K562 (cell line): ENCODE measurements around the gene PLXDC2. TPM values are rescaled to one million over a fixed set of nuclear protein-coding genes. Genes with fewer than 3 reads are reported as not detected.

Experiments used
- ATAC-seq: fragments of 200-7000 bp; cut with Tn5 transposase; 3 replicates; pipeline ENCODE4 v1.9.1; 2020; ENCODE audit warnings: moderate library complexity
- BruUV-seq: library from RNA; stranded (reverse); fragments of 400-500 nt; replicated peaks from 2 replicates; lab custom pipeline; 2021; lab: Mats Ljungman, UMichigan
- CTCF ChIA-PET: fragments of 300-600 bp; formaldehyde crosslinking; extraction: SDS; loops from one replicate; lab custom pipeline; 2021; ENCODE audit warnings: low intra/inter-chr PET ratio; lab: Yijun Ruan, JAX
- POLR2A ChIA-PET: fragments of 300-600, 350-650 bp; sonication (Branson Sonifier 250); formaldehyde crosslinking; extraction: SDS; loops from one replicate; lab custom pipeline; 2021; ENCODE audit warnings: antibody characterized with exemption, inconsistent platforms; lab: Yijun Ruan, JAX
- DNase-seq, 4 experiments: peaks; one replicate each; pipeline versions ENCODE4 v3.0.0 to v3.0.0-alpha.2; 2011 to 2018; ENCODE audit warnings: low spot score in 3 of 4, mixed read lengths in 3 of 4; ENCODE audit errors: extremely low read depth in 1 of 4
- FAIRE-seq: peaks from 2 replicates; lab custom pipeline; 2011; peaks lifted over from hg19 to GRCh38; lab: Jason Lieb, UNC
- H2AFZ ChIP-seq: 2 replicates; pipeline ENCODE4 v1.6.0; 2011; ENCODE audit warnings: low read depth, low read length, control low read depth, inconsistent platforms
- H3K27ac ChIP-seq: fragments of 200-600 bp; 3 replicates; pipeline ENCODE4 v1.8.0; 2011; ENCODE audit warnings: low read depth, mild to moderate bottlenecking, control low read depth, inconsistent platforms, low read length, moderate library complexity, mixed read lengths; ENCODE audit errors: extremely low read depth
- H3K27me3 ChIP-seq, 2 experiments: fragments of 300-600 bp in 1 of 2; 2 replicates in 1 of 2; 3 replicates in 1 of 2; pipeline versions ENCODE4 v1.6.0 to v1.8.0; 2011; ENCODE audit warnings: inconsistent platforms in 2 of 2, low read length in 2 of 2, mild to moderate bottlenecking in 1 of 2, mixed read lengths in 1 of 2, moderate library complexity in 1 of 2; ENCODE audit not compliant: control insufficient read depth in 2 of 2, insufficient read depth in 2 of 2
- H3K36me3 ChIP-seq: fragments of 300-600 bp; 3 replicates; pipeline ENCODE4 v1.8.0; 2011; ENCODE audit warnings: mild to moderate bottlenecking, low read length, inconsistent platforms; ENCODE audit not compliant: control insufficient read depth, insufficient read depth
- H3K4me1 ChIP-seq, 2 experiments: fragments of 200-600 bp in 1 of 2; replicated peaks in 1 of 2; 2 replicates in 1 of 2; 3 replicates in 1 of 2; pipeline versions ENCODE4 v1.5.1 to v1.8.0; 2011; ENCODE audit warnings: inconsistent platforms in 2 of 2, low read length in 2 of 2, mild to moderate bottlenecking in 1 of 2, mixed read lengths in 1 of 2, moderate library complexity in 1 of 2; ENCODE audit not compliant: control insufficient read depth in 2 of 2, insufficient read depth in 2 of 2
- H3K4me2 ChIP-seq: 2 replicates; pipeline ENCODE4 v1.6.1; 2011; ENCODE audit warnings: low read length, control low read depth, inconsistent platforms, mixed read lengths; ENCODE audit not compliant: insufficient read depth
- H3K4me3 ChIP-seq: fragments of 200-600 bp; sonication (generic), shearing (Covaris generic); 2 replicates; pipeline ENCODE4 v1.5.1; 2016; ENCODE audit warnings: control low read depth, inconsistent platforms
- H3K79me2 ChIP-seq: fragments of 200-600 bp; 3 replicates; pipeline ENCODE4 v1.8.0; 2011; ENCODE audit warnings: low read length, inconsistent platforms; ENCODE audit not compliant: control insufficient read depth, insufficient read depth
- H3K9ac ChIP-seq, 2 experiments: 2 replicates each; pipeline versions ENCODE4 v1.6.0 to v1.6.1; 2011; ENCODE audit warnings: low read depth in 2 of 2, low read length in 2 of 2, control low read depth in 1 of 2, inconsistent platforms in 1 of 2, mild to moderate bottlenecking in 1 of 2, mixed read lengths in 1 of 2; ENCODE audit not compliant: insufficient read depth in 1 of 2
- H3K9me1 ChIP-seq: one replicate; pipeline ENCODE4 v1.6.0; 2011; ENCODE audit warnings: inconsistent platforms, mild to moderate bottlenecking, low read length, moderate library complexity; ENCODE audit not compliant: control insufficient read depth, insufficient read depth
- H3K9me3 ChIP-seq: replicated peaks from 2 replicates; pipeline ENCODE4 v1.5.1; 2011; ENCODE audit warnings: low read depth, low read length, inconsistent platforms; ENCODE audit not compliant: control insufficient read depth, insufficient read depth
- H4K20me1 ChIP-seq: replicated peaks from 2 replicates; pipeline ENCODE4 v1.6.1; 2011; ENCODE audit warnings: low read length, inconsistent platforms, mixed read lengths; ENCODE audit not compliant: control insufficient read depth, insufficient read depth
- ATF7 ChIP-seq: fragments of 450-650 bp; IDR thresholded peaks from 2 replicates; pipeline ENCODE4 v1.7.1; 2014; ENCODE audit warnings: mild to moderate bottlenecking, moderate library complexity
- CREBBP ChIP-seq: IDR thresholded peaks from one replicate; pipeline ENCODE4 v1.6.1; 2012; ENCODE audit warnings: low read depth, mild to moderate bottlenecking, control low read depth, inconsistent platforms, low read length
- DPF2 ChIP-seq: fragments of 450-650 bp; IDR thresholded peaks from 2 replicates; pipeline ENCODE4 v1.6.1; 2016
- MTA2 ChIP-seq: fragments of 450-650 bp; IDR thresholded peaks from 2 replicates; pipeline ENCODE4 v1.6.1; 2016; ENCODE audit warnings: low read depth
- OTX1 ChIP-seq: fragments of 450-650 bp; formaldehyde crosslinking; IDR thresholded peaks from 2 replicates; pipeline ENCODE4 v1.4.0; 2022; ENCODE audit warnings: mild to moderate bottlenecking
- POLR2G ChIP-seq: fragments of 200-400 bp; formaldehyde crosslinking; IDR thresholded peaks from 2 replicates; pipeline ENCODE4 v1.6.1; 2017; ENCODE audit warnings: low read depth, mild to moderate bottlenecking, antibody characterized with exemption, low read length, moderate library complexity
- USF2 ChIP-seq: sonication (generic); formaldehyde crosslinking; IDR thresholded peaks from 2 replicates; pipeline ENCODE4 v1.5.0; 2020; ENCODE audit warnings: missing genetic modification reagents
- XRCC4 ChIP-seq: IDR thresholded peaks from one replicate; pipeline ENCODE4 v1.6.1; 2011; ENCODE audit not compliant: insufficient read depth, insufficient read length; ENCODE audit errors: extremely low read depth
- ZNF212 ChIP-seq: fragments of 450-650 bp; formaldehyde crosslinking; IDR thresholded peaks from 2 replicates; pipeline ENCODE4 v1.4.0; 2020; ENCODE audit warnings: mild to moderate bottlenecking
- WGBS: fragments of 100-300 bp; shearing (Covaris generic); methylation state at CpG from one replicate; pipeline ENCODE4 v1.1.6; 2016; ENCODE audit warnings: low coverage, mixed read lengths; ENCODE audit not compliant: insufficient coverage; ENCODE audit errors: missing lambda C conversion rate; 5-methylcytosine and 5-hydroxymethylcytosine counted together
- in situ Hi-C: fragments of 300-500 bp; cut with MboI; formaldehyde crosslinking; loops from 4 replicates; pipeline ENCODE4 v1.15.0; 2018; ENCODE audit warnings: inconsistent platforms, mixed read lengths
- intact Hi-C: fragments of 100-400 bp; cut with micrococcal nuclease; formaldehyde crosslinking; loops from 2 replicates; pipeline ENCODE4 v1.14.2; 2022
- polyA plus RNA-seq, 8 experiments: library from polyadenylated mRNA; depleted of rRNA in 4 of 8; stranded (reverse) in 5 of 8; unstranded in 3 of 8; fragments of >200 nt; fragmentation: Nextera tagmentation in 2 of 8; fragmentation: Illumina TruSeq in 1 of 8; extraction: Ambion mirVana in 2 of 8; extraction: Trizol in 1 of 8; gene quantifications; 2 replicates each; pipeline versions ENCODE4 v1.2.1 to v1.2.3, GENCODE V29; 2011 to 2014; ENCODE audit warnings: inconsistent platforms in 1 of 8, missing spikeins in 1 of 8
- total RNA-seq, 7 experiments: library from RNA; depleted of rRNA in 6 of 7; stranded (reverse); fragments of >200 nt in 6 of 7; fragmentation: Illumina TruSeq in 2 of 7; extraction: Trizol in 2 of 7; gene quantifications; 2 replicates each; pipeline versions ENCODE4 v1.2.1 to v1.2.3, GENCODE V29; 2011 to 2021; ENCODE audit warnings: low replicate concordance in 1 of 7
- TF ChIP-seq, protein P1 (sequence below): fragments of 450-650 bp; formaldehyde crosslinking; IDR thresholded peaks from 2 replicates; pipeline ENCODE4 v1.4.0; 2020; ENCODE audit warnings: mild to moderate bottlenecking, moderate library complexity

The PLXDC2 gene
- total and polyA plus RNA-seq, 9 of the 15 experiments (the other 6 are each of a cell fraction or from before 2014, with no cell fraction given) = 0.01 to 0.33 (median 0.10) TPM; not detected in 3

DNA sequence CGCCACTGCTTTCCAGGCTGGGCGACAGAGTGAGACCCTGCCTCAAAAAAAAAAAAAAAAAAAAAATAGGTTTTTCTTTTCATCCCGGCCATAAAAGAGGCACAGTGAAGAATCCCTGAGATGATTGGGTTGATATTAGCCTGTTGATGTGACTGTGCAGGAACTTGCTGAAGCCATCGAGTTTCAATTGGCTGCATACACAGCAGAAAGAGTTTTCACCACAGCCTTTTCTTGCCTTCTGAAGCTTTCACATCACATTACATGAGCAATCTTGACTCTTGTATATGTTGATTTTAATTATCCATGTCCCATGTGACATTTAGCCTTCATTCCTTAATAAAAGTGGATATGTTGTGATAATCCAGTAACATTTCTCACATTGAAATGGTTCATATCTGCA is 14.9 kb upstream of the PLXDC2 start (continued):
- TF ChIP-seq USF2 (CRISPR knock-in tag) = no peak
- no peak for TF ChIP-seq POLR2G
- TF ChIP-seq MTA2 = no peak
- no peak for TF ChIP-seq XRCC4
- TF ChIP-seq ZNF212 = no peak
- TF ChIP-seq, protein P1, sequence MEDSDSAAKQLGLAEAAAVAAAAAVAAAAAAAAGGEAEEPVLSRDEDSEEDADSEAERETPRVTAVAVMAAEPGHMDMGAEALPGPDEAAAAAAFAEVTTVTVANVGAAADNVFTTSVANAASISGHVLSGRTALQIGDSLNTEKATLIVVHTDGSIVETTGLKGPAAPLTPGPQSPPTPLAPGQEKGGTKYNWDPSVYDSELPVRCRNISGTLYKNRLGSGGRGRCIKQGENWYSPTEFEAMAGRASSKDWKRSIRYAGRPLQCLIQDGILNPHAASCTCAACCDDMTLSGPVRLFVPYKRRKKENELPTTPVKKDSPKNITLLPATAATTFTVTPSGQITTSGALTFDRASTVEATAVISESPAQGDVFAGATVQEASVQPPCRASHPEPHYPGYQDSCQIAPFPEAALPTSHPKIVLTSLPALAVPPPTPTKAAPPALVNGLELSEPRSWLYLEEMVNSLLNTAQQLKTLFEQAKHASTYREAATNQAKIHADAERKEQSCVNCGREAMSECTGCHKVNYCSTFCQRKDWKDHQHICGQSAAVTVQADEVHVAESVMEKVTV (CRISPR knock-in tag) = no peak

- POLR2A ChIA-PET = no interaction called here
- BruUV-seq = no TSS peak
These were observed 12.6 kb upstream of the PLXDC2 start for GRCh38 chr10:19803676-19804075.

More at GRCh38 chr10:19803676-19804075, 12.6 kb upstream of the PLXDC2 start:
- H3K79me2 ChIP-seq = no peaks in the 10 kb centered on the region
- H4K20me1 ChIP-seq = no peaks in the 10 kb centered on the region
- DNase-seq = no peak
- H3K27ac ChIP-seq = no peak overlapping the region
- no peaks in the 10 kb centered on the region for H3K27me3 ChIP-seq
- H3K4me3 ChIP-seq = no peak overlapping the region
- no peak overlapping the region for H3K4me2 ChIP-seq
- ATAC-seq = no peak
- TF ChIP-seq DPF2 = no peak
- no peak for TF ChIP-seq CREBBP
- TF ChIP-seq OTX1 = no peak
- no peak for TF ChIP-seq ATF7
- no peaks in the 10 kb centered on the region for H3K36me3 ChIP-seq
- 0% methylated on average over 2 of the region's 2 CpGs for WGBS
- no peak overlapping the region for H3K9ac ChIP-seq
- H3K9me3 ChIP-seq = no peaks in the 10 kb centered on the region
- H2AFZ ChIP-seq = no peak overlapping the region
- no peaks in the 10 kb centered on the region for H3K4me1 ChIP-seq
- CTCF ChIA-PET = no interaction called here
- no peak for FAIRE-seq
- no peaks in the 10 kb centered on the region for H3K9me1 ChIP-seq
- in situ Hi-C loops (no loop called here), intact Hi-C loops (no loop called here)
